HG02884 (cell line): ENCODE measurements around the gene FKBP6.
A peak's percentile ranks its signal among the peaks of the same experiment; 100 is the strongest.
"Not testable (repeated sequence)": the region's sequence is repeated elsewhere in the genome, so short reads cannot be mapped to it uniquely, and the experiment has no call there.

Experiments used
- ATAC-seq: cut with Tn5 transposase; IDR thresholded peaks from one replicate; pipeline ENCODE4 v1.9.1; 2021; ENCODE audit warnings: mild to moderate bottlenecking, moderate library complexity; ENCODE audit not compliant: unreplicated experiment

Gene FKBP6, protein sequence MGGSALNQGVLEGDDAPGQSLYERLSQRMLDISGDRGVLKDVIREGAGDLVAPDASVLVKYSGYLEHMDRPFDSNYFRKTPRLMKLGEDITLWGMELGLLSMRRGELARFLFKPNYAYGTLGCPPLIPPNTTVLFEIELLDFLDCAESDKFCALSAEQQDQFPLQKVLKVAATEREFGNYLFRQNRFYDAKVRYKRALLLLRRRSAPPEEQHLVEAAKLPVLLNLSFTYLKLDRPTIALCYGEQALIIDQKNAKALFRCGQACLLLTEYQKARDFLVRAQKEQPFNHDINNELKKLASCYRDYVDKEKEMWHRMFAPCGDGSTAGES

DNA sequence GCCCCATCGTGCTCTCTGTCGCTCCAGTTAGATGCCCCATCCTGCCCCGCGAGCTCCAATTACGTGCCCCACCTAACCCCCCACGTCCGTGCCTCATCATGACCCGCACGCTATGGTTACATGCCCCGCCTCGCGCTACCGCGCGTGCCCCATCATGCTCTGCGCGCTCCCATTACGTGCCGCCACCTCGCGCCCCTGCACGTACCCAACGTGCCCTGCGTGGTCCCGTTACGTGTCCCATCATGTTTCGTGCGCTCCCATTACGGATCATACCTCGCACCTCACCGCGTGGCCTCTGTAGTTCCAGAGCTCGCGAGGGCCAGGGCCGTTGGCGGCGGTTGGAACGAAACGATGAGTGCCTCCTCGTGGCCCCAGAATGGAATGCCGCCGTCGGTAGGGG is at the start of gene FKBP6, which contains the start of gene TRIM50:
Gene FKBP6 (plus strand): TSS at position 240 of the 400 bp plus-strand sequence. CDS start 268 bp downstream, outside the sequence.
Gene TRIM50 (minus strand): TSS at position 161 of the 400 bp plus-strand sequence. CDS start 3,295 bp downstream, outside the sequence.
- ATAC-seq, result not testable (repeated sequence)

DNA sequence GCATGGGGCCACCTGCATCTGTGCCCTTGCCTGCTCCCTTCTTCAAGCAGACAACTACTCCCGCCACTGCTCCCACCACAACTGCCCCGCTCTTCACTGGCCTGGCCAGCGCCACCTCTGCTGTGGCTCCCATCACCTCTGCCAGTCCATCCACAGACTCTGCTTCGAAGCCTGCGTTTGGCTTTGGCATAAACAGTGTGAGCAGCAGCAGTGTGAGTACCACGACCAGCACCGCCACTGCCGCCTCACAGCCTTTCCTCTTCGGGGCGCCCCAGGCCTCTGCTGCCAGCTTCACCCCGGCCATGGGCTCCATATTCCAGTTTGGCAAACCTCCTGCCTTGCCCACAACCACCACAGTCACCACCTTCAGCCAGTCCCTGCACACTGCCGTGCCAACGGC is 30.7 kb upstream of the FKBP6 start:
- not testable (repeated sequence) for ATAC-seq

DNA sequence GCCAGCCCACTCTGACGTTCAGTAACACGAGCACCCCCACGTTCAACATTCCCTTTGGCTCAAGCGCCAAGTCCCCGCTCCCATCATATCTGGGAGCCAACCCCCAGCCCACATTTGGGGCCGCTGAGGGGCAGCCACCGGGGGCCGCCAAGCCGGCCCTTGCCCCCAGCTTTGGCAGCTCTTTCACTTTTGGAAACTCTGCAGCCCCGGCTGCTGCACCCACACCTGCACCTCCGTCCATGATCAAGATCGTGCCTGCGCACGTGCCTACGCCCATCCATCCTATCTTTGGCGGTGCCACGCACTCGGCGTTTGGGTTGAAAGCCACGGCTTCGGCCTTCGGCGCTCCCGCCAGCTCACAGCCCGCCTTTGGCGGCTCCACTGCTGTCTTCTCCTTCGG is 30.3 kb upstream of the FKBP6 start:
- not testable (repeated sequence) for ATAC-seq

DNA sequence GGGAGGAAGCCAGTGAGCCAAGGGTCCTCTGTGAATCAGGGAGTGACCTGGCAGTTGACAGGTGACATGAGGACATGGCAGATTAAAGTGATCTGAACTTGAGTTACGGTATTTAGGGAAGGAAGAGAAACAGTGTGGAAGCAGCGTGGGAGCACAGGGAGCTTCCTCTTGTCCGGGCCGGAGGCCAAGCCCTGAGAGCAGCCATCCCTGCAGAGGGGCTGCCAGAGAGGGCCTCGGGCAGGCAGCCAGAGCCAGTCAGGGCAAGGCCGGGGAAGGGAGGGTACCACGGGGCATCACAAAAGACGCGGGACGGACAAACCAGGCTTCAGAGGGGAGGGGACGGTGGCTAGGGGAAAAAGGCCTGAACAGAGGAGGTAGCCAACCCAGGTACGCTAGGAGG is 28.1 kb upstream of the FKBP6 start:
- not testable (repeated sequence) for ATAC-seq

DNA sequence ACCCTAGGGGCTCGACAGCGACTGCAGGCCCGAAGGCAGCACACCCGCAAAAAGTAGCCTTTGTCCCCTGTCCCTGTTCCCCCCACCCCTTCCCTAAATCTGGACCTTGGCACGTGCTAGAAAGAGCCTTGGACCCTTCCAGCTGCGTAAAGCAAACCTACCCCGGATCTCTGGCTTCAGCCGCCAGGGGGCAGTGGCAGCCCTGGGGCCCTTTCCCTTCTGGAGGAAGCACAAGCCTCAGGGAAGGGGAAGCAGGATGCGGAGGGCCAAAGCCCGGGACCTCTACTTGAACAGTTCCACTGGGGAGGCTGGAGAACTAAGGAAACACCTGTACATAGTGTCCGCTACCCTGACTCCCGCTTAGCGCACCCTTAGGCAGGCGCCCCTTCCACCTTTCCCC is 26.9 kb upstream of the FKBP6 start:
- not testable (repeated sequence) for ATAC-seq

DNA sequence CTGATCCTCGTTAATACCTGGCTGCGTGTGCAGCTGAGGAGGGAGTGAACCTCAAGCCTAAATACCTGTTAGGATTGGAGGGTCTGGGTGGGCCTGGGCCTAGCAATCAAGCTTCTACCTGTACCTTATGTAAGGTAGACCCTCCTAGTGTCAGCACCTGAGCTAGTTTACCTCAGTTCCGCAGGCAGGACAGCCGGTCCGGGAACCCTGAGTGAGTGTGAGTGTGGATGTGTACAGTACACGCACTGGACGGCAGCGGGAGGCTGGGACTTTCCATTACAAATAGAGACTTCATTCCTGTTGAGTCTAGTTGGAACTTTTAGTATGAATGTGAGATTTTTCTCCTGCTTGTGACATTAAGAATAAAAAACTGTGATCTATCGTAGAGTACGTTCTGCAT is 25.1 kb upstream of the FKBP6 start:
- ATAC-seq, result not testable (repeated sequence)

DNA sequence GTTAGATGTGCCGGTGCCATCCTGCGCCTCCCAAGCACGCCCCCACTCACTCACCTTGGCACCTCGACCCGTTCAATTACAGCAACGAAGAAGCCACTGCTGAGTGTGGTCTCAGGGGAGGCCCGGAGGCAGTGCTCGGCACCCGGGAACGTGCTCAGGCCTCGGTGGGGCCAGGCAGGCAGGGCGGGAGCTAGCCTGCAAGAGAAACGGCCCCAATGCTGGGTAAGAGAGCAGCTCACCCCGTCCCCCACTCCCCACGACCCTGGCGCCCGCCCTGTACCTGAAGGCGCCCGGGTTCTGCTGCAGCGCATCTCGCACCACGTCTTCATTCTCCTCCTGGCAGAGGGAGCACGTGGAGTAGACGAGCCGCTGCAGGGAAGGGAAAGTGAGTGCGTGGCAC is 24.4 kb upstream of the FKBP6 start:
- no peak for ATAC-seq

DNA sequence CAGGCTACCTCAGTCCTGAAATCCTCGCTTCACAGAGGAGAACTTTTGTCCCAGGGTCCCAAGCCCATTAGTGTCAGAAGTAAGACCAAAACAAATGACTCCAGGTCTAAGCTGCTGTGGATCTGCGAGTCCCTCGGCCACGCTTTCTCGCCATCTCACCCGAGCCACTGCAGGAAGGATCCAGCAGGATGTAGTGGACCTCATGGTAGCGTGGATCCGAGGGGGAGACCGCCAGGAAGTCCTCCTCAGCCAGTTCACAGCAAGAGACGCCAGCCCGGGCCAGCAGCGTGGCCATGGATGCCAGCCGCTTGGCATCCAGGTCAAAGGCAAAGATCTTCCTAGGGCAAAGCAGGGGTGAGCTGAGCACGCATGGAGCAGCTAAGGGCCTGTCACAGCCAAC is 23.9 kb upstream of the FKBP6 start:
- ATAC-seq, result no peak

DNA sequence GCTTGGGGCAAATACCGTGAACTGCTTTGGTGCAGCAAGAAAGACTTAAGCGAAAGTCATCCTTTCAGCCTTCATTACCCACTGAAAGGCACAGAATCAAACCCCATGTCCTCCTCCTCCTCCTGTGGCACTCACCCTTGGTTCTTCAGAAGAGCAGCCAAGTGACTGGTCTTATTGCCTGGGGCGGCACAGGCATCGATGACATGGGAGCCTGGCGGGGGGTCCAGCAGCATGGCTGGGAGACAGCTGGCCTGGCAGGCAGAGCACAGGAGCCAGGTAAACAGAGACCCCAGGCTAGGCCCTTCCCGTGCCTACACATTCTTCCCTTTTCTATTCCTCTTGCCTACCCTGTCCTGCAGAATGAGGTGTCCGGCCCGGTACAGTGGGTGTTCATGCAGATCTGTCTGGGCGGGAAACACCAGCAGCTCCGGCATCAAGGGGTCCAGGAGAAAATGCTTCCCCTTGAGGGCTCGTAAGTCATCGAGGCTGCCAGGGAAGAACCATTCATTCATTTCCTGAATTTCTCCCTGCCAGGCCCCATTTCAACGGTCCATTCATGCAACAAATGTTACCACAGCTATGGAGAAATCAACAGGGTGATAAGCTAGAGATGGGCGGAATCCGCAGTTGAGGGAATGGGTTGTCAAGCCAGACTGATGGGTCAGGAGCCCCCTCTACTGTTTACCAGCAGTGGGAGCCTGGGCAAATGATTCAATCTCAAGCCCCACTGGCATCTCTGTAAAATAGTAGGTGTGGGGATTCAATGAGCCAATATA is 23.2 kb upstream of the FKBP6 start:
- ATAC-seq, result not testable (repeated sequence)

DNA sequence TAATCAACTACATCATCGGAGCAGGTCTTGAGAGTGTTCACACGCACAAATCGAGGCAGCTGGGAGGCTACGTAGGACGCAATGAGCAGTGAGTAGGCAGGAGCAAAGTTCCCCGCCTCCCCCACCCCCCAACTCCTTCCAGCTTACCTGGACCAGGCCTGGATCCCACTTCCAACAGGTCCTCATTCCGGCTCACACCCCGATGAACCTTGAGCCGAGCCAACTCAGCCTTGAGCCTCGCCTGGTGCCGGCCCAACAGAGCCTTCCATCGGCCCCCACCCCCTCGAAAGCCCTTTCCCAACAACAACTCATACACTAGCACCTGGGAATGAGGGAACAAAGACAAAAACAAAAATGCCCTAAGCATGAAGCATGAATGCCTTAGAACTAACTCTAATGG is 20.5 kb upstream of the FKBP6 start:
- ATAC-seq, result no peak

DNA sequence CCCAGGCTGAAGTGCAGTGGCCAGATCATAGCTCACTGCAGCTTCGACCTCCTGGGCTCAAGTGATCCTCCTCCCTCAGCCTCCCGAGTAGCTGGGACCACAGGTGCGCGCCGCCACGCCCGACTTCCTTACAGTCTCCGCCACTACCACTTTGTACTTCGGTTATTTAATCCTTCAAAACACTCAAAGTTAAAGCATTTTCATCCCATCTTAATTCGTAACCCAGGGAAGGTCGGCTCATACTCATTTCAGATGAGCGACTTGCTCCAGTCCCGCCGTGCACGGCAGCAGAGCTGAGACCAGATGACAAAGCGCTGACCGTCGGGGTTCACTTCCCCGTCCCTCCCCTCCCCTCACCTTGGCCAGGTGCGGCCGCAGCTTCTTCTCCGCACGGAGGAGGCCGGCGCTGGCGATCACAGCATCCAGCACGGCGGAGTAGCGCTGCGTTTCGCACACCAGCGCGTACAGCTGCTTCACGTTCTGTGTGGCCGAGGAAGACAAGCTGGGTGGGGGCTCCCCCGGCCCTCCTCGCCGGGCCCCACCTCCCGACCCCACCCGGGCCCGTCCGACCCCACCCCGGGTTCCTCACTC is 19.8 kb upstream of the FKBP6 start:
- ATAC-seq, result peak; percentile 42

DNA sequence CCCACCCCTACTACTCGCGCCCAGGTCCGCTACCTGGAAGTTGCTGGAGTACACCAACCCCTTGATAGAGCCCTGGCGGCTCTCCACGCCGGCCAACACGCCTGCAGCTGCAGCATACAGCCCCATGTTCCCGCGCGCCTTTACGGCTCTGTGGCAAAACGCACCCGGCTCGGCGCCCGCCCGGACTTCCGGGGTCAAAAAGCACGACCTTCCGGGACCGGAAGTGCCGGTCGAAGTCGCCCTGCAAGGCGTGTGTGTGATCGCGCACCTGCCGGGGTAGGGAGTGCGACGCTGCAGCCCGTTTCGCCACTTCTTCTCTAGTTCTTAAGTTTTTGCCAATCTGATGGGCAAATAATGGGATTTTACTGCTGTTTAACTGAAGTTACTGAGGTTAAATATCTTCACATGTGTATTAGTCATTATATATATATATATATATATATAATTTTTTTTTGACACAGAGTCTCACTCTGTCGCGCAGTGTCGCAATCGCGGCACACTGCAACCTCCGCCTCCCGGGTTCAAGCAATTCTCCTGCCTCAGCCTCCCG is 19.2 kb upstream of the FKBP6 start, which contains the start of gene NSUN5:
Gene NSUN5 (minus strand): TSS at position 162 of the 550 bp plus-strand sequence. CDS start 36 bp downstream, at position 126.
- ATAC-seq, result peak; percentile 77

DNA sequence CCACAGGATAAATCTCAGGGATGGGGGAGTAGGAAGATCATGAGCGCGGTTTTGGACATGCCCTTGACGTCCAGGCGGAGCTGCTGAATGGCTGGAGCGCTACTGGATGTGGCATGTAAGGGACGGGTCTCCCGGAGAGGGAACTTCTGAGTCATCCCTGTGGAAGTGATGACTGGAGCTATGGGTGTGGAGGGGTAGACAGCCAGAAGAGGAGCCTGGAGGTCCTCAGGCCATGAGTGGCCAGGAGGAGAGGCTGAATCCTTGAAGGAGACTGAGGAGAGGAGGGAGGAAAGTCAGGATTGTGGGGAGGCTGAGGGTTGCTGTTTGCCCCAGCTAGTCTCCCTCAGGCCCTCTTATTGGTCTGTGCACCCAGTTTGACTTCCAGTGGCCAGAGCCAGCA is 16.5 kb upstream of the FKBP6 start:
- ATAC-seq, result not testable (repeated sequence)

DNA sequence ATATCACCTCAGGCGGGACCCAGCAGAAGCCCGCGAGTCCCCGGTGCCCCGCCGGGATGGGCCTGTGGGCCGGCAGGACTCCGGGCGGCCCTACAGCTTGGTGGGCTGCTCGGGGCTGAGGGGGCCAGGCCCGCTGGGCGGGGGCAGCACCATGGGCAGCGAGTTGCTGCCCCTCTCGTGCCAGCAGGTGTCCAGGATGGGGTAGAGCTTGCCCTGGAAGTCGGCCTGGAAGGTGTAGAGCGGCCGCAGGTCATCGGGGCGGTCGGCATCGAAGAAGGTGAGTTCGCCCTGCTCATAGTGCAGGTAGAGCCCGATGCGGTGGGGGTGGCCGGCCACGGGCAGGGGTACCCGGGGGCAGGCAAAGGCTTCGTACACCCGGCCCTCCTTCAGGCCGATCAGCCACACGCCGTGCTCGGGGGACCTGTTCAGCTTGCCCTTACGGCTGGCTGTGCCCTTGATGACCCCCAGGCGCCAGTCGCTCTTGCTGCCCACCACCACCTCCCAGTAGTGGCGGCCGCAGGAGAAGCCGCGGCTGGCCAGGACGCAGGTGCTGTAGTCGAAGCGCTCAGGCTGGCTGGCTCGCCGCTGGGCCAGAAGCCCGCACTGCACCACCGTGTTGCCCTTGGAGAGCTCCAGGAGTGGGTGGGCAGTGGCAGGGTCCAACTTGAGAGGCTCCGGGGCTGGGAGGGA is 15.0 kb upstream of the FKBP6 start:
- no peak for ATAC-seq

DNA sequence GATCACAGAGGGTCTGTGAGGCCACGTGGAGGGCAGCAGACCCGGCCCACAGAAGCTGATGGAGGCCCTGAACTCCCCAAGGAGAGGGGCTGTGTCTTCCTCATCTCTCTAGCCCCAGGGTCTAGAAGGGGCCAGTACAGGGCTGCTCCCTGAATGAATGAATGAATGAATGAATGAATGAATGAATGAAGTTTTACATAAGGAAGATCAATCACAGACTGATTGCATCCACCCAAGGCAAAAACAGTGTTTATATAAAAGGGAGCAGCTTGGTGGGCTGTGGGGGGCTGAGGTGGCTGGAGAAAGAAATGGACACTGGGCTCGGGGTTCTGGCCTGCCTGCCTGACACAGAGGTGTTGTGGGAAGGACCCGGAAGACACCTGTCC is 14.4 kb upstream of the FKBP6 start:
- no peak for ATAC-seq

DNA sequence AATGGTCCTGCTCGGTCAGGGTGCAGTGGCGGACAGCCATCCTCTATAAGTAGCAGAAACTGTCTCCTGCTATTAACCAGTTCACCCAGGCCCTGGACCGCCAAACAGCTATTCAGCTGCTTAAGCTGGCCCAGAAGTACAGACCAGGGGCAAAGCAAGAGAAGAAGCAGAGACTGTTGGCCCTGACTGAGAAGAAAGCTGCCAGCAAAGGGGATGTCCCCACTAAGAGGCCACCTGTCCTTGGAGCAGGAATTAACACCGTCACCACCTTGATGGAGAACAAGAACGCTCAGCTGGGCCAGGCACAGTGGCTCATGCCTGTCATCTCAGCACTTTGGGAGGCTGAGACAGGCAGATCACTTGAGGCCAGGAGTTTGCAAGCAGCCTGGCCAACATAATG is 13.7 kb upstream of the FKBP6 start:
- no peak for ATAC-seq

DNA sequence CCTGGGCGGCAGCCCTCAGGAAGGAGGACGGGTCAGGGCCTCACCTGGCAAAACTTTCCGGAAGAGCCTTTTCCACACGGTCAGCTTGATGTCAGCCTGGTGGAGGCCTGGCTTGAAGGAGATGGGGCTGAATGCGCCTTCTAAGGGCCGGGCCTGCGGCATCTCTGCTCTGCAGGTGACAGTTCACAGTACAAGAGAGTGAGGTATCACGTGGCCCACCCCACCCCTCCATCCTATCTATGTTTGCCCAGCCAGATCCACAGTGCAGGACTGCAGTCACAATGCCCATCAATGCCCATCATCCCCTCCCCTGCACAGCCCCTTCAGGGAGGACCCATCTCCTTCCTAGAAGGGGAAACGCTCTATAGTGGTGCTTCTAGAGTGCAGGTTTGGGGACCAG is 11.4 kb upstream of the FKBP6 start:
- ATAC-seq, result no peak

DNA sequence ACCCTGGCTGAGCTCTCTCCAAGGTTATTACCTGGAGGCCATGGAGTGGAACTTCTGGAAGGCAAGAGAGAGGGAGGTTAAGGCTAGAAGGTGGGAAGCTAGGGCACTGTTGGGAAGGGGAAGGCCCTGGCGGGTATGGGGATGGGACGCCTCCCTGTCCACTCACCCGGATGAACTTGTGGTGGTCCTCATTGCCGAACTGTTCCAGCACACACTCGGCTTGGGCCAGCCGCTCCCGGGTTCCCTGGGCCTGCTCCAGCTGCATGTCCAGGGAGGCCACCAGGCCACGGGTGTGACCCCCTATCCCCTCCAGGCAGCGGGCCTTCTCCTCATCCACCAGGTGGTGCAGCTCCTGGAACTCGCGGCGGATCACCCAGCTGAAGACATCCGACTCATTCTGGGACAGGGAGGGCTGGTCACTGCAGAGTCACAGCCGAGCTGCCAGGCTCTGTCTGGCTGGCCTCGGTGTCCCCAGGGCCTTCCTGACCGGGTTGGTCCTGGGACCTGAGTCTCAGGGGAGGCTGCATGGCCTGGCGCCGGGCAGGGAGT is 9.2 kb upstream of the FKBP6 start:
- not testable (repeated sequence) for ATAC-seq

DNA sequence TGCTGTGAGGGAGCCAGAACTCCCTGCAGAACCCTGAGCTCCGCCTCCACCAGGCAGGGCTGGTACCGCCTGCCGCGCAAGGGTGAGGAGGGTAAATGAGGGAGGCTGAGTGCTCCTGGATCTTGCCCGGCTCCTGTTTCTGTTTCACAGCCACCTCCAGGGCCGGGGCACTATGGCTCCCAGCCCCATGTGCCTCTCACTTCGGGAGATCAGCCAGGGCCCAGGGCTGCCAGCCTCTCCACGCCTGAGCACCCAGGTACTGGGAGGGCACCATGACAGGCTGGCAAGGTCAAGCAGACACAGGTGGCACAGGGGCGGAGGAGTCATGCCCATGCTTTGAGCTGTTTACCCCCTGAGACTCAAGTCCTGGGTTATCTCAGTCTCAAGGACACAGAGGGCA is 8.4 kb upstream of the FKBP6 start:
- not testable (repeated sequence) for ATAC-seq

DNA sequence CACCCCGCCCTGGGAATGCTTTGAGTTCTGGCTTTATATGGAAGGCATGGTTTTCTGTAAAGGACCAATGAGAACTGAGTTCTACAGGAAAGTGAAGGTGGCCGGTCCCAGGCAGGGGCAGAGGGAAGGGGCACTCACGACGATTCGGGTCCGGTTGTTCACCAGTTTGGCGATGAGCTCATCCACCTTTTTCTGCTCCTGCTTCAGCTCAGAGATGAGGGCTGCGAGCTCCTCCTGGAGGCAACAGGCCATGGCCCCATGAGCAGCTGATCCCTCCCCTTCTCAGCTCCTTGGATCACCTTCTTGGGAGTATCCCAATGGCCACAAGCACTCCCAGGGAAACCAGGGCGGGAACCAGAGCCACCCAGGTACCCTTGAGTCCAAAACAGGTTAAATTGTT is 8.0 kb upstream of the FKBP6 start:
- ATAC-seq, result not testable (repeated sequence)
